ENCODE measurements around the gene MPI.
"Not testable (repeated sequence)": the region's sequence is repeated elsewhere in the genome, so short reads cannot be mapped to it uniquely, and the experiment has no call there.

The MPI gene

GRCh38 chr15:74863239-74864056 lies 26.4 kb upstream of the MPI start:
- no peak for DNase-seq (ENCODE audit: low read depth in 4 of 4, low spot score in 1 of 4)

GRCh38 chr15:74864296-74864695 lies 25.5 kb upstream of the MPI start:
- DNase-seq (ENCODE audit: low read depth in 4 of 4, low spot score in 1 of 4) = no peak

- no peak for DNase-seq (ENCODE audit: low read depth in 4 of 4, low spot score in 1 of 4)
Observed at GRCh38 chr15:74865316-74865715, 24.5 kb upstream of the MPI start.

GRCh38 chr15:74866090-74866489 lies 23.8 kb upstream of the MPI start:
- no peak for DNase-seq (ENCODE audit: low read depth in 4 of 4, low spot score in 1 of 4)

- DNase-seq (ENCODE audit: low read depth in 4 of 4, low spot score in 1 of 4) = no peak
Observed at GRCh38 chr15:74867466-74868038, 22.3 kb upstream of the MPI start.

- no peak for DNase-seq (ENCODE audit: low read depth in 4 of 4, low spot score in 1 of 4)
Observed at GRCh38 chr15:74868059-74868458, 21.8 kb upstream of the MPI start.

GRCh38 chr15:74869372-74869725 lies 20.5 kb upstream of the MPI start:
- DNase-seq (ENCODE audit: low read depth in 4 of 4, low spot score in 1 of 4) = no peak

- DNase-seq (ENCODE audit: low read depth in 4 of 4, low spot score in 1 of 4) = no peak
Observed at GRCh38 chr15:74869726-74870407, 20.0 kb upstream of the MPI start.

GRCh38 chr15:74870436-74871215 lies 19.2 kb upstream of the MPI start:
- no peak for DNase-seq (ENCODE audit: low read depth in 4 of 4, low spot score in 1 of 4)

GRCh38 chr15:74872702-74873035 lies 17.2 kb upstream of the MPI start:
- DNase-seq (ENCODE audit: low read depth in 4 of 4, low spot score in 1 of 4) = no peak

GRCh38 chr15:74873036-74873755 lies 16.6 kb upstream of the MPI start, which contains the start of gene SCAMP2:
SCAMP2 (minus strand) TSS chr15:74873365; CDS start chr15:74873255, 110 bp downstream.
- peak; percentile 70 to 84 (median 80) for DNase-seq (ENCODE audit: low read depth in 4 of 4, low spot score in 1 of 4)

- DNase-seq (ENCODE audit: low read depth in 4 of 4, low spot score in 1 of 4) = no peak
Observed at GRCh38 chr15:74873756-74874424, 16.0 kb upstream of the MPI start.

- DNase-seq (ENCODE audit: low read depth in 4 of 4, low spot score in 1 of 4) = no peak
Observed at GRCh38 chr15:74878273-74878672, 11.6 kb upstream of the MPI start.

GRCh38 chr15:74882528-74882927 lies 7.3 kb upstream of the MPI start:
- DNase-seq (ENCODE audit: low read depth in 4 of 4, low spot score in 1 of 4) = no peak

- no peak for DNase-seq (ENCODE audit: low read depth in 4 of 4, low spot score in 1 of 4)
Observed at GRCh38 chr15:74884428-74885223, 5.2 kb upstream of the MPI start.

- DNase-seq (ENCODE audit: low read depth in 4 of 4, low spot score in 1 of 4) = no peak
Observed at GRCh38 chr15:74885461-74885860, 4.4 kb upstream of the MPI start.

- not testable (repeated sequence) for DNase-seq (ENCODE audit: low read depth in 4 of 4, low spot score in 1 of 4)
Observed at GRCh38 chr15:74887537-74888193, 2.2 kb upstream of the MPI start.

- DNase-seq (ENCODE audit: low read depth in 4 of 4, low spot score in 1 of 4) = no peak
Observed at GRCh38 chr15:74888716-74889115, 1.1 kb upstream of the MPI start.

- DNase-seq (ENCODE audit: low read depth in 4 of 4, low spot score in 1 of 4) = no peak
Observed at GRCh38 chr15:74889390-74889882, 406 bp upstream of the MPI start.
